ENCODE data around the gene FKBP14. TPM values are rescaled to one million over a fixed set of nuclear protein-coding genes. Genes with fewer than 3 reads are reported as not detected.

Gene FKBP14, protein sequence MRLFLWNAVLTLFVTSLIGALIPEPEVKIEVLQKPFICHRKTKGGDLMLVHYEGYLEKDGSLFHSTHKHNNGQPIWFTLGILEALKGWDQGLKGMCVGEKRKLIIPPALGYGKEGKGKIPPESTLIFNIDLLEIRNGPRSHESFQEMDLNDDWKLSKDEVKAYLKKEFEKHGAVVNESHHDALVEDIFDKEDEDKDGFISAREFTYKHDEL
- total RNA-seq, result 9.4 and 10.6 TPM in 2 replicates

DNA sequence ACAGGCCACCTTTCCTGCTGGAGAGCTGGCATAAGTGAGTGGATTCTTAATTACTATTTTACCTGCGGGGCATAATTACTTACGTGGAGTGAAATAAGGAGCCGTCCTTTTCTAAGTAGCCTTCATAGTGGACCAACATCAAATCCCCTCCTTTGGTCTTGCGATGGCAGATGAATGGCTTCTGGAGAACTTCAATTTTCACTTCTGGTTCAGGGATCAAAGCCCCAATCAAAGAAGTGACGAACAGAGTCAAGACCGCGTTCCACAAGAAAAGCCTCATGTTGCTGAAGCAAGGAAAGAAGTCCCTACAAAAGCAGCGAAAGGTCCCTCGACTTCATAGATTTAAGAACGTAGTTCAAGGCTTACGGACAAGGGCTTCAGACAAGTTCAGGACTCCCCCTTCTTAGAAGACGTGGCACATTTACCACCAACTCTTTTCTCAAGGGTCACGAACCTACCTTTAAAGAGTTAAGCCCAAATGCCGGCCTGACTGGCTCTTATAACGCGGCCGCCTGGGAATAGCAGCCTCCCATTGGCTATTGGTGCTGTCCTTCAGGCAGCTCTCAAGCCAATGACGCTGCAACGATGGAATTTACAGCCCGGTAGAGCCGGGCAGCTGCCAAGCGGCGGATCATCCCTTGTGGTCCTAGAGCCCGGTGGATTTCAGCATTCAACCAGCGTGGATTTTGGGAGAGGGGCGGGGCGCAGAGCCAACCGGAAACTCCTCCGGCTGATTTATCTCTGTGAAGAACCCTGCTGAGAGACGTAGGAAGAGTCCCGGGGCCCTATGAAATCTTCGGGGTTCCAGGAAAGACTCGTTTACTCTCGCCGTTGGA is at the start of gene FKBP14:
Gene FKBP14 (minus strand): TSS at position 474 of the 836 bp plus-strand sequence. CDS start 194 bp downstream, at position 280.

DNA sequence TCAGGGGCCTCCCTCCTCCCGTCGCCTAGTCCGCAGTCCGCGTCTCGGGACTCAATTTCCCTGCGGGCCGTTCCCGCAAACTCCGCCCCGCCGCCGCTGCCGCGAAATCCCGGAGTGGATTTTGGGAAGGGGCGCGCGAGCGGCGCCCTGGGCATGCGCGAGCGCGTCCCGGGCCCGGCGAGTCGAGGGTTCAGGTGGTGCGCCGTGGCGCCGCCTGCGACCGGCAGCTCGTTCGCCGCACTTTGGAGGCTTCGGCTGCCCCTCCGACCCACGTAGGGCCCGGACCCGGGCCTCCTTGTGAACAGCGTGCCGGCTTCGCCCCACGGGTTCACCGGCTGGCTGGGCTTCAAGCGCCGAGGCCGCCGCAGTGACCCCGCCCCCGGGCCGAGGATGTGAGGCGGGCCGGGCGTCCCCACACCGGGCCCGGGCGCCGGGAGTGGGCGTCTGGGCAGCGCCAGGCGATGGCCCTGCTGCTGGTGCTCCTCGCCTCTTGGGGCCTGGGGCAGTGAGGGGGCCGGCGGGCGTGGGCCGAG is 1.8 kb upstream of the FKBP14 start, which contains the start of gene PLEKHA8:
Gene PLEKHA8 (plus strand): TSS at position 197 of the 533 bp plus-strand sequence. CDS start 351 bp downstream, outside the sequence.

DNA sequence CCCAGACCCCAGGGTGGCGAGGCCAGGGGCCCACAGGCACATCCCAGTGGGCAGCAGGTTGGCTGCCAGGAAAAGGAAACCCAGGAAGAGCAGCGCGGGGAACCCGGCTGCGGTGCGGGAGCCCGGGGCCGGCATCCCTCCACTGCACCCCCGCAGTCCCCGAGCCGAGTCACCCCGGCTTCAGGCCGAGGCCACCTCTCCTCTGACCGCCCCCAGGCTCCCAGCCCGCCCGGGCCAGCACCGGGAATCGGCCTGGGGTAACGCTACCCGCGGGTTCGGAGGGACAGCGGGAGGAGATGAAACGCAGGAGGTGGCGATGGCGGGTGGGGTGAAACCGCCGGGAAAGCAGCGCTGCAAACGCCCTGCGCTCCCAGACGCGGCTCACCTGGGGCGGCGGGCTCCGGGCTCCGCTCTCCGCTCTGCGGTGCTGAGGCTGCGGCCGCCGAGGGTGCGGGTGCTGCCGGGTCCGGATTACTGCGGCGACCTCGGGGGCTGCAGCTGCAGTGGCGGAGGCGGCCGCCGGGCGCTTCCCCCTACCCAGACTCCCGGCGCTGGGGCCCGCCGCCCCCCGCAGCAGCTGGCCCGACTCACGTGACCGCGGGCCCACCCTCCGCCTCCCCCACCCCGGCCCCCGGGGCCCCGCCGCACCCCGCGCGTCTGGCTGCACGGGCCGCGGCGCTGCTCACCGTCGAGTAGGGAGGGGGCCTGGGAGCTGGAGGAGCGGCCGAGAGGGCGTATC is 37.1 kb downstream of the FKBP14 start, which contains the start of gene SCRN1:
Gene SCRN1 (minus strand): TSS at position 545 of the 739 bp plus-strand sequence. CDS start 20,734 bp downstream, outside the sequence.

Other genes starting within 250 kb of the FKBP14 start
- gene WIPF3, start 220.2 kb downstream of the FKBP14 start, total RNA-seq, result not detected in 2 replicates
- gene SCRN1, start 36.9 kb downstream of the FKBP14 start, total RNA-seq, result 67.4 and 85.3 TPM in 2 replicates
- 12.6 and 16.2 TPM in 2 replicates for gene PLEKHA8, start 1.7 kb upstream of the FKBP14 start, total RNA-seq
- 18.1 and 33.5 TPM in 2 replicates for gene MTURN, start 108.3 kb upstream of the FKBP14 start, total RNA-seq